ENCODE data around the gene OSBPL2.

OSBPL2 gene

GRCh38 chr20:62262064-62262463 is 23.7 kb downstream of the OSBPL2 start:
- peaks cover 4% of the 10 kb centered on the region; the same call in 1 of the 2 replicates for H3K36me3 ChIP-seq (ENCODE audit: insufficient read depth, low read length)
- H3K9me3 ChIP-seq (ENCODE audit: control insufficient read depth, insufficient read depth, low read length) = peaks cover 8% of the 10 kb centered on the region; the same call in 1 of the 2 replicates
- no peaks in the 10 kb centered on the region for H3K4me1 ChIP-seq (ENCODE audit: insufficient read depth, low read length)
- H3K9ac ChIP-seq (ENCODE audit: low read depth, low read length) = no peak overlapping the region

- Histone ChIP-seq H3K9me3 (ENCODE audit: control insufficient read depth, insufficient read depth, low read length) (peaks cover 8% of the 10 kb centered on the region; the same call in 1 of the 2 replicates), H3K36me3 (ENCODE audit: insufficient read depth, low read length) (peaks cover 4% of the 10 kb centered on the region; the same call in 1 of the 2 replicates), H3K9ac (ENCODE audit: low read depth, low read length) (no peak overlapping the region), H3K4me1 (ENCODE audit: insufficient read depth, low read length) (no peaks in the 10 kb centered on the region)
Measured at GRCh38 chr20:62263396-62263795, 25.1 kb downstream of the OSBPL2 start.

DNA sequence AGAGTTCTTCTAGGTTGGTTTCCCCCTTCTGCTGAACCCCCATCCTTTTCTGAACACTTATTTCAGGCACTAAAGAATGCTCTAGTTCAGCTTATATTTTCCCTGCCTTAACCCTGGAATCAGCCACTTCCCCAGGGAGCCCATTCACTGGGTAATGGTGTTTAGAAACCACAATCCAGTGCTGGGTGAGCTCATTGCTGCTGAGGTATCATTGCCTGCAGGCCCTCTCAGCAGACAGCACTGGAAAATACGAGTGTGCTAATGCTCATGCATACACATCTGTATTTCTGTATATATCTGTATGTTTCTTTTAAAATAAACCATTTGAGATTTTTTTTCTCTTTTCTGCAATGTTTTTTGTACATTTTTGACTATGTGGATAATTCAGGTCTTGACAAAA is 27.0 kb downstream of the OSBPL2 start:
- peaks cover 8% of the 10 kb centered on the region; the same call in 1 of the 2 replicates for H3K9me3 ChIP-seq (ENCODE audit: control insufficient read depth, insufficient read depth, low read length)
- H3K36me3 ChIP-seq (ENCODE audit: insufficient read depth, low read length) = peaks cover 4% of the 10 kb centered on the region; the same call in 1 of the 2 replicates
- H3K9ac ChIP-seq (ENCODE audit: low read depth, low read length) = no peak overlapping the region
- no peaks in the 10 kb centered on the region for H3K4me1 ChIP-seq (ENCODE audit: insufficient read depth, low read length)

- peaks cover 8% of the 10 kb centered on the region; the same call in 1 of the 2 replicates for H3K9me3 ChIP-seq (ENCODE audit: control insufficient read depth, insufficient read depth, low read length)
- H3K9ac ChIP-seq (ENCODE audit: low read depth, low read length) = no peak overlapping the region
- no peaks in the 10 kb centered on the region for H3K4me1 ChIP-seq (ENCODE audit: insufficient read depth, low read length)
- peaks cover 4% of the 10 kb centered on the region; the same call in 1 of the 2 replicates for H3K36me3 ChIP-seq (ENCODE audit: insufficient read depth, low read length)
Measured at GRCh38 chr20:62266340-62266739, 28.0 kb downstream of the OSBPL2 start.

GRCh38 chr20:62266851-62267250 is 28.5 kb downstream of the OSBPL2 start:
- Histone ChIP-seq H3K9me3 (ENCODE audit: control insufficient read depth, insufficient read depth, low read length) (peaks cover 8% of the 10 kb centered on the region; the same call in 1 of the 2 replicates), H3K4me1 (ENCODE audit: insufficient read depth, low read length) (no peaks in the 10 kb centered on the region), H3K36me3 (ENCODE audit: insufficient read depth, low read length) (peaks cover 4% of the 10 kb centered on the region; the same call in 1 of the 2 replicates)

DNA sequence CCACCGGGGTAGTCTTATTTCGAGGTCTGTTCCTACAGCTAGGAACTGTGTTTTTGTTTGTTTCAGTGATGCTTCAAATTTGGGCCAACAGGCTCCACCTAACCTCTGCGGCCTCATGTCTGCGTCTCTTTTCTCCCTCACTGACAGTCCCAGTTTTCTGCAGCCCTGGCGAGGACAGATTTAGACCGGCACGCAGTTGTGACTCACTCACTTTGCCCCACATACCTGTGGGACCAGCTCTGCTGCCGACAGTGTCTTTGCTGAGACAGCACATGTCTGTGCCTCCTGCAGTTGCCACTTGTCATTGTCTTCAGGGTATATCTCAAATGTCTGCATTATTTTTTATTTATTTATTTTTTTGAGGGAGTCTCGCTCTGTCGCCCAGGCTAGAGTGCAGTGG is 29.2 kb downstream of the OSBPL2 start:
- H3K9ac ChIP-seq (ENCODE audit: low read depth, low read length) = no peak overlapping the region
- H3K36me3 ChIP-seq (ENCODE audit: insufficient read depth, low read length) = no peaks in the 10 kb centered on the region; the same call in 1 of the 2 replicates
- H3K4me1 ChIP-seq (ENCODE audit: insufficient read depth, low read length) = no peaks in the 10 kb centered on the region
- peaks cover 8% of the 10 kb centered on the region; the same call in 1 of the 2 replicates for H3K9me3 ChIP-seq (ENCODE audit: control insufficient read depth, insufficient read depth, low read length)

More at GRCh38 chr20:62266851-62267250, 28.5 kb downstream of the OSBPL2 start:
- no peak overlapping the region for H3K9ac ChIP-seq (ENCODE audit: low read depth, low read length)

DNA sequence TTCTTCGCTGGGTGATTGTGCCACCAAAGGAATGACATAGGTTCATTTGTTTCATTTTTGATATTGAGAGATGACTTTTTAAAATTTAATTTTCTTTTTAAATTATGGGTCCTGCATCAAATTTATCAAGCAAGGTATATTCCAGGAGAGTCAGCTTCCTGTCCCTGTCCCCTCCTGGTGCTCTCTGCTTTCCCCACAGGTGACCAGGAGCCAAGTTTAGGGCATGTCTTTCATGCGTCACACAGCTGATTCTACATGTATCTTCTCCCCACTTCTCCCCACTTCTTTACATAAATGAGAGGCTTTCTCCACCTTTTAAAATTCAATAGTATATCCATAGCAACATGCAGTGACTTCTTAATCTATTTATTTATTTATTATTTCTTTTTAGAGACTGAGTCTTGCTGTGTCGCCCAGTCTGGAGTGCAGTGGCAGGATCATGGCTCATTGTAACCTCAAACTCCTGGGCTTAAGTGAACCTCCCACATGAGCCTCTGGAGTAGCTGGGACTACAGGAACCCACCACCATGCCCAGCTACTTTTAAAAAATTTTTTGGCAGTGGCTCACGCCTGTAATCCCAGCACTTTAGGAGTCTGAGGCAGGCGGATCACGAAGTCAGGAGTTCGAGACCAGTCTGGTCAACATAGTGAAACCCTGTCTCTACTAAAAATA is 30.0 kb downstream of the OSBPL2 start:
- no peaks in the 10 kb centered on the region for H3K4me1 ChIP-seq (ENCODE audit: insufficient read depth, low read length)
- H3K9me3 ChIP-seq (ENCODE audit: control insufficient read depth, insufficient read depth, low read length) = peaks cover 8% of the 10 kb centered on the region; the same call in 1 of the 2 replicates
- H3K36me3 ChIP-seq (ENCODE audit: insufficient read depth, low read length) = peaks cover 5% of the 10 kb centered on the region
- no peak overlapping the region for H3K9ac ChIP-seq (ENCODE audit: low read depth, low read length)

GRCh38 chr20:62269378-62269777 is 31.1 kb downstream of the OSBPL2 start:
- Histone ChIP-seq H3K4me1 (ENCODE audit: insufficient read depth, low read length) (no peaks in the 10 kb centered on the region), H3K36me3 (ENCODE audit: insufficient read depth, low read length) (peaks cover 8% of the 10 kb centered on the region), H3K9ac (ENCODE audit: low read depth, low read length) (no peak overlapping the region), H3K9me3 (ENCODE audit: control insufficient read depth, insufficient read depth, low read length) (peaks cover 8% of the 10 kb centered on the region; the same call in 1 of the 2 replicates)

DNA sequence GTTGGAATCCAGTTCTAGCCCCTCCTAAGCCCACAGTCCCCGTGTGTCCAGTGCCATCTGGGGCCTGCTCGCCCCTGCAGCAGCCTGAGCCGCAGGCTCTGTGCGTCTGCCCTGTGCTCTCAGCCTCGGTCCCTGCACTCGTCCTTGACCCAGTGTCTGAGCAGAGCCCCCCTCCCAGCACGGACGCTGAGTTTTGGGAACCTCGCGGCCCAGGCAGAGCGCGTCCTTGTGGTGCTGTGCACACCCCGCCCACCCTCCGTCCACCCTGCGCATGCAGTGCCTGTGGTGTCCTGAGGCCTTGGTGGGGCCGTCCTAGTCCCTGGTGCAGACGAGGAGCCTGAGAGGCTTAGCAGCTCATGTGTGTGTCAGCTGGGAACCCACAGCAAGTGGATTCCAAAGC is 31.6 kb downstream of the OSBPL2 start:
- H3K9me3 ChIP-seq (ENCODE audit: control insufficient read depth, insufficient read depth, low read length) = peaks cover 4% of the 10 kb centered on the region; the same call in 1 of the 2 replicates
- H3K4me1 ChIP-seq (ENCODE audit: insufficient read depth, low read length) = no peaks in the 10 kb centered on the region
- H3K36me3 ChIP-seq (ENCODE audit: insufficient read depth, low read length) = peaks cover 8% of the 10 kb centered on the region
- H3K9ac ChIP-seq (ENCODE audit: low read depth, low read length) = no peak overlapping the region

DNA sequence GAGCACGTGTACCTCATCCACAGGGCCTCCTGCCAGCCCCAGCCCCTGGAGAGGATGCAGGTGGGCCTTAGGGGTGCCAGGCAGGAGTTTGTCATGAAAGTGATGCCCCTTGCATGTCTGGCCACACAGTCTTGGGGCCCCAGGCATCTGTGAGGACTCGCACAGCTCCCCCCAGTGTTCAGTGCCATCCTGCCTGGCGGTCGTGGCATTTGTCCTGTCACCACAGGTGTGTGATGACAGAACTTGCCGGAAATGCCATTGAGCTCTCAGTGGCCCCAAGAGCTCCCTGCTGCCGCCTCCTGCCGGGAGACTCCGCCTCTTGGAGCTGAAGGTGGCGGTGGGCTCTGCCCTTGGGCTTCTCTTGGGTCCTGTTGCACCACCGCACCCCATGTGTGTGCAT is 33.9 kb downstream of the OSBPL2 start:
- H3K36me3 ChIP-seq (ENCODE audit: insufficient read depth, low read length) = peaks cover 8% of the 10 kb centered on the region
- no peaks in the 10 kb centered on the region for H3K9me3 ChIP-seq (ENCODE audit: control insufficient read depth, insufficient read depth, low read length)
- no peaks in the 10 kb centered on the region for H3K4me1 ChIP-seq (ENCODE audit: insufficient read depth, low read length)
- H3K9ac ChIP-seq (ENCODE audit: low read depth, low read length) = no peak overlapping the region

DNA sequence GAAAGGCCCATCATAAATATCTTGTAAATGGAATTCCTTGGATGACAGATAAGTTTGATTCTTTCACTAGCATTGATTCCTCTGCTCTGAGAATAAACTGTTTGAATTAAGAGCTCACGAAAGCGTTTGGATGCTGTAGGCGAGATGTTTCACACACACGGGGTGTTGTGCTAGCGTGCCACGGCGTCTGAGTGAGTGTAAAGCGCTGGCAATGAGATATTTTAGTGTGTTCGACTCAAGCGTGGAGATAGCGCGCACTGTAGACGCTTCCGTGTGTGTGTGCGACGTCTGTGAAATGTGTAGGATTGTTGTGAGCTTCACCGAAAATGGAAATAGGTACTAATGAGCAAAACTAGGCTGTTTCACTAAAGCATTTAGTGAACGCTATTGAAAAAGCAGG is 35.1 kb downstream of the OSBPL2 start:
- H3K4me1 ChIP-seq (ENCODE audit: insufficient read depth, low read length) = no peaks in the 10 kb centered on the region
- H3K9ac ChIP-seq (ENCODE audit: low read depth, low read length) = no peak overlapping the region
- H3K36me3 ChIP-seq (ENCODE audit: insufficient read depth, low read length) = peaks cover 8% of the 10 kb centered on the region
- no peaks in the 10 kb centered on the region for H3K9me3 ChIP-seq (ENCODE audit: control insufficient read depth, insufficient read depth, low read length)

DNA sequence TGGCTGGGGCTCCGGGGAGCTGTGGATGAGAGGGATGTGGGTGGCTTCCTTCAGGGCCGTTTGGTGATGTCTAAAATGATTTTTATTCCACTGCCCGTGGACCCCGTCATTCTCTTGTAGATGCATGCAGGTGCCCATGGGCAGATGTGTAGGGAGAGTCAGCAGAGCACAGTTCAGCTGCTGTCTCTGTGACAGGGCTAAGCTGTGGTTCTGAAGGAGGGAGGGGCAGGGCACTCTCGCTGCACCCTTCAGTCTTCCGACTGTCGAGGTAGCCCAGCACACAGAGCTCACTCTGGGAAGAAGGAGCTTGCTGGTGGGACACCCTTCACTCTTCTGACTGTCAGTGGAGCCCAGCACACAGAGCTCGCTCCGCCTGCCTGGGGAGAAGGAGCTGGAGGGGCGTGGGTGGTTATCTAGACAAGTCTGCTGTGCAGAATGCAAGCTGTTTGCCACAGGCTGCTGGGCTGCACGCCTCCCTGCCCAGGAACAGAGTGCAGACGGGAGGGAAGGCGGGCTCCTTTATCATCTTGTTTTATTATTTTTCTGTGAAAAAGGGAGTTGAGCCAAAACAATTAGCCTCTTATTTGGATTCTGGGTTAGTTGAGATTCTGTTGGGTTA is 36.1 kb downstream of the OSBPL2 start:
- Histone ChIP-seq H3K36me3 (ENCODE audit: insufficient read depth, low read length) (peaks cover 8% of the 10 kb centered on the region), H3K4me1 (ENCODE audit: insufficient read depth, low read length) (no peaks in the 10 kb centered on the region), H3K9ac (ENCODE audit: low read depth, low read length) (no peak overlapping the region), H3K9me3 (ENCODE audit: control insufficient read depth, insufficient read depth, low read length) (no peaks in the 10 kb centered on the region)

DNA sequence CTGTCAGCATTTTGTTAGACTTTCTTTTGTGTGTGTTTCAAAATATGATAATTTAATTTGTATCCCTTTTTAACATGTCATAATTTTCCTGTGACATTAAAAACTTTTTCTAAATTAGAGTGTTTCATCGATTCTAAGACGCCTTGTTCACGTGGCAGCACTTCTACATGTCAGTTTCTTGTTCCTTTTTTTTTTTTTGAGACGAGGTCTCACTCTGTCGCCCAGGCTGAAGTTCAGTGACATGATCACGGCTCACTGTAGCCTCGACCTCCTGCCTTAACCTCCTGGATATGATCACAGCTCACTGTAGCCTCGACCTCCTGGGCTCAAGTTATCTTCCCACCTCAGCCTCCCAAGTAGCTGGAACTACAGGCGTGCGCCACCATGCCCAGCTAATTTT is 36.9 kb downstream of the OSBPL2 start:
- no peaks in the 10 kb centered on the region for H3K4me1 ChIP-seq (ENCODE audit: insufficient read depth, low read length)
- peaks cover 8% of the 10 kb centered on the region for H3K36me3 ChIP-seq (ENCODE audit: insufficient read depth, low read length)
- no peak overlapping the region for H3K9ac ChIP-seq (ENCODE audit: low read depth, low read length)
- H3K9me3 ChIP-seq (ENCODE audit: control insufficient read depth, insufficient read depth, low read length) = no peaks in the 10 kb centered on the region

- Histone ChIP-seq H3K9ac (ENCODE audit: low read depth, low read length) (no peak overlapping the region), H3K4me1 (ENCODE audit: insufficient read depth, low read length) (no peaks in the 10 kb centered on the region), H3K9me3 (ENCODE audit: control insufficient read depth, insufficient read depth, low read length) (no peaks in the 10 kb centered on the region), H3K36me3 (ENCODE audit: insufficient read depth, low read length) (peaks cover 11% of the 10 kb centered on the region)
Measured at GRCh38 chr20:62276439-62276838, 38.1 kb downstream of the OSBPL2 start.

DNA sequence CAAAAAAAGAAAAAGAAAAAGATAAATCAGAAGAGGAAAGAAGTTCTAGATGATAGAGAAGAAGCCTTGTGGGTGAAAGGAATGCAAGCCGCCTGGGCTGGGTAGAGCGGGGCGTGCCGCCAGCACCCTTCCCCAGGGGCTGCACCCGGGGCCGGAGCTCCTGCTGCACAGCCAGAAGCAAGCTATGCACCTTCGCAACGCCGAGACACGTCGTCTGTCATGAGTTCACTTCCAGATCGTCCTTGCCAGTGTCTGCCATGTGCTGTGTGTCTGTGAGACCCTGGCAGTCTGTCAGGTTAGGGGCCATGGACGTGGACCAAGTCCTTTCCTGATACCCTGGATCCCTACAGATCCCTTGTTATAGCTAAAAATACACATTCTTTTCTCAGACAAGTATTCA is 38.9 kb downstream of the OSBPL2 start:
- H3K9ac ChIP-seq (ENCODE audit: low read depth, low read length) = no peak overlapping the region
- H3K9me3 ChIP-seq (ENCODE audit: control insufficient read depth, insufficient read depth, low read length) = no peaks in the 10 kb centered on the region
- peaks cover 18% of the 10 kb centered on the region for H3K36me3 ChIP-seq (ENCODE audit: insufficient read depth, low read length)
- H3K4me1 ChIP-seq (ENCODE audit: insufficient read depth, low read length) = no peaks in the 10 kb centered on the region
